ENCODE results near the gene FOXO3.
"Not testable (repeated sequence)": the region's sequence is repeated elsewhere in the genome, so short reads cannot be mapped to it uniquely, and the experiment has no call there.

FOXO3 gene

DNA sequence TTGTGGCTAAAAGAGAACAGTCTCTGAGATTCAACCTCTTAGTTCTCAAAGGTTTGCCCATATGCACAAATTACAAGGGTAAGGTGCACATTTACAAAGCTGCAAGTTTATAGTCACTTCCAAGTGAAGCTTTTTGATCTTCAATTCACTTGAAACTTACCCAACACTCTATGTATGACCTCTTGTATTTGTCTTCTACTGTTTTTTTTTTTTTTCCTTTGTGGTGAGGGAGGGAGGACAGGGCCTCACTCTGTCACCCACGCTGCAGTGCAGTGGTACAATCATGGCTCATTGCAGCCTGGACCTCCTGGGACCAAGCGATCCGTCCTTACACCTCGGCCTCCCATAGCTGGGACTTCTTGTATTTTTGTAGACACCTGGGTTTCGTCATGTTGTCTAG, 4.5 kb upstream of the FOXO3 start:
- DNase-seq, result no peak

DNA sequence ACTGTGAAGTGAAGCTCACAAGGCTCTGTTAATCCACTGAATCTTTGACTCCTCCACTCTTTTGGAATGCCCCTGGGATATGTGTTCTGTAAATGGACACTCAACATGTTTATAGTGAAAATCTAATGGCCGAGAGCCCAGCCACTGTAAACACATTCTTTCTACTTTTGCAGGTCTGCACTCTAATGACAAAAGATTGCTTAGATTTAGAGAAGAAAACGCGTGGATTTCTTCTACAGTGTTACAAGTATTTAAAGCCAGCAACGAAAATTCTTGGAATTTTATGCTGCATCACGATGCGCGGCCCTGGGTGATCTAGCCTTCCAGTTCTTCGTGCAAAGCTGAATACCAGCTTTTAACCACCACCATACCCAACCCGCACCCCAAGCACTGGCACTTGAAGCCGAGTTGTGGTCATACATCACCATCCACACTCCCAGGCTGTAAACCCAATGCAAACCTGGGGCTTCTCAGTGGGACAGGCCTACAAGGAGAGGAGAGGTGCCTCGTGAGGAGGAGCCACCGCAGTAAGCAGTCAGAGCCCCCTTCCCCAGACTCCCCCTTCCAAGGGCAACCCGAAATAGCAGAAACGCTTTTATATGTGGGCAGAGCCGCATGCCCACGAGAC, 3.7 kb upstream of the FOXO3 start:
- DNase-seq, result no peak

- peak; percentile 80 for DNase-seq
Observed at GRCh38 chr6:108557494-108558371, 3.0 kb upstream of the FOXO3 start.

- DNase-seq, result peak; percentile 95
Observed at GRCh38 chr6:108558372-108559096, 2.2 kb upstream of the FOXO3 start.

- peak; percentile 82 for DNase-seq
Observed at GRCh38 chr6:108559097-108559883, 1.4 kb upstream of the FOXO3 start.

GRCh38 chr6:108559884-108560462, 744 bp upstream of the FOXO3 start:
- no peak for DNase-seq

DNA sequence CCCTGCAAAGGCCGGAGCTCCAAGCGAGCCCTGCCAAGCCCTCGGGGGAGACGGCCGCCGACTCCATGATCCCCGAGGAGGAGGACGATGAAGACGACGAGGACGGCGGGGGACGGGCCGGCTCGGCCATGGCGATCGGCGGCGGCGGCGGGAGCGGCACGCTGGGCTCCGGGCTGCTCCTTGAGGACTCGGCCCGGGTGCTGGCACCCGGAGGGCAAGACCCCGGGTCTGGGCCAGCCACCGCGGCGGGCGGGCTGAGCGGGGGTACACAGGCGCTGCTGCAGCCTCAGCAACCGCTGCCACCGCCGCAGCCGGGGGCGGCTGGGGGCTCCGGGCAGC, 561 bp downstream of the FOXO3 start:
- not testable (repeated sequence) for DNase-seq

DNA sequence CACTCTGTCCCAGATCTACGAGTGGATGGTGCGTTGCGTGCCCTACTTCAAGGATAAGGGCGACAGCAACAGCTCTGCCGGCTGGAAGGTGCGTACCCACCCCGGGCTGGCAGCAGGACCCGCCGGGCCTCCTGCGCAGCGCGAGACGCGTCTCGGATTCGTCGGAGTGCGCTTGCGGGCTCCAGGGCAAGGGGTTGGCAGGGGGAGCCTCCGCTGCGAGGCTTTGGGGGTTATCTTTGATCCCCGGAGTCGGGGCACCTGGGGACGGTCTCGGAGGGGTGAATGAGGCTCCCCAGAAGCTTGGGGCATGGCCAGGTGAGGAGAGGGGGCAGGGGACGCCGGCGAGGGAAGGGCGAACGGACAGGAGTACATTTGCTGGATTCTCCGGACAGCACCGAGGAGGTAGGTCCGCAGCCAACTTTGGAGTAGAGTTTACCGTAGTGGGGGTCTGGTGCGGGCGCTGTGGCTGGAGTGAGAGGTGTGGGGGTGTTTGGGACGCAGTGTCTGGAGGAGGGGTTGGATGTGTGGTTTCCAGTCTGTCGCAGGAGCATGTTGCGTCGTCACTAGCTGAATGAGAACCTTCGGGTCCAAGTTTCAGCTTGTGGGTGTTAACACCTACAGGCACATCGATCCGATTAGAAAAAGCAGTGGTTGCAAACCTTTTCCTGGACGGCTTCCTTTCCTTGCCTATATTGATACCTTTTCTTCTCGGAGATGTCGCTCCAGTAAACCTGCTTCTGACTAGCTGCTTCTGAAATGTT, 1.2 kb downstream of the FOXO3 start:
- no peak for DNase-seq

DNA sequence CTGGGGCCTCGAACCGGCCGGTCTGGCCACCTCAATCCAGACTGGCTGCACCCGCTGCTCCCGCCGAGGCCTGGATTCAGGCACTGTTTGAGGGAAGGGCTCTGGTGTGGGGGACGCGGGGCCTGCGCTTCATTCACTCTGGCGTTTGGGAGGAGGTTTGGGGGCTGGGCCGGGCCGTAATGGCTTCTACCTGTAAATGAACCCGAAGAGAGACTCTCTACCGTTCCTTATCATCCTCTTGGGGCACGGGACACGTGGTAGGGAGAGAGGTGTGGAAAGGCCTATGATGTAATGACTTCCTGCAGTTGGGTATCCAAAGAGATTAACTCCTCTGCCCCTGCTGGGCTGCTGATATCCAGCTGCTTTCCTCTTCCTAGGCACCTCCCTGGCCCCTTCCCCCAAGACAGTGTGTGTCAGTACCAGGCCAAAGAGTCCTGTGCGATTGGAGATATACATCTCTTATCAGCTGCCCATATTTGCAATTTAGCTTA, 1.8 kb downstream of the FOXO3 start:
- DNase-seq, result no peak

- DNase-seq, result no peak
Observed at GRCh38 chr6:108563292-108563691, 2.6 kb downstream of the FOXO3 start.

- DNase-seq, result no peak
Observed at GRCh38 chr6:108564178-108564577, 3.5 kb downstream of the FOXO3 start.

- no peak for DNase-seq
Observed at GRCh38 chr6:108565091-108565766, 4.5 kb downstream of the FOXO3 start.

- no peak for DNase-seq
Observed at GRCh38 chr6:108565893-108566292, 5.2 kb downstream of the FOXO3 start.

GRCh38 chr6:108566406-108566805, 5.7 kb downstream of the FOXO3 start:
- DNase-seq, result no peak

DNA sequence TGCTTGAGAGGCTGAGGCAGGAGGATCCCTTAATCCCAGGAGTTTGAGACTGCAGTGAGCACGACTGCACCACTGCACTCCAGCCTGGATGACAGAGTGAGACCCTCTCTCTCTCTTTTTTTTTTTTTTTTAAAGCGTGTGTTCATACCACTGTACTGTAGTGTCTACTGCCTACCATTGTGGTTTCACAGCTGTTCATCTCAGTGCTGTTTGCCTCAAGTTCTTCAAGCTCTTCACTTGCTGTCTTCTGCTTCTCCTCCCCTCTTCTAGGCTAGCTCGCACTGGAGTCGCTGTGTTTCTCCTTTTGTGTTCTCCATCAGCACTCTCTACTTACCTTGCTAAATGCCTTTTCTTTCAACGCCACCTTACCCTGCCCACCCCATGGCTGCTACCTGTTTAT, 7.4 kb downstream of the FOXO3 start:
- no peak for DNase-seq

DNA sequence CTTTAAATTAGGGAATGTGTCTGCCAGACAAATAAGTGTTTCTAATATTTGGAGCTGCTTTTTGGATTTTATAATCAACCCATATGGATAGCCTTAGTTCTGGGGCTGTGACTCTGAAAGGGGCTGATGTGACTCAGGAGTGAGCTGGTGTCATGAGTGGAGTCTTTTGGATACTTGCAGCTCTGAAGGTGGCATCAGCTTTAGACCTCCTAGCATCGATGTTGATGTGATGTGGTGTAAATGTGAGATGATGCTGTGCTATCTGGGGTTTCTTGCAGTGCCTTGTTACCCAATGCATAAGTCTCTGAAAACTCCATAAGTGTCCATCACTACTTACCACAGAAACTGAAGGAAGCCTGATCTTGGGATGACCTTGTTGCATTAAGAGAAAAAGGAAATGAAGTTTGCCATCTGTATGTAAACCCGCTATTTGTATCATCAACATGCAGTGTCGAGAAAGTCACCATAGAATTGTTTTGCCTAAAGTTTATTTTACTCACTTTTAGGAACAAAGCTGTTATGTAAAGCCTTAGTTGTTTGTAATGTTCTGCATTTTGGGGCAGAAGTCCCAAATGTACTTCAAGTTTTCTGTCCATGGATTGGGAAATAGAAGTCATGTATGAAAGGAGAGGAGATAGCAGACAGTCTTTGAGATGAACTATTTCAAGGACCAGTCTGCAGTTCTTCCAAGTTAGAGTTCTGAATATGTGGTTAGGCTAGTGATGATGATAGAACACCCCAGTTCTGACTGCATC, 8.0 kb downstream of the FOXO3 start:
- no peak for DNase-seq

- DNase-seq, result no peak
Observed at GRCh38 chr6:108570517-108570916, 9.8 kb downstream of the FOXO3 start.

DNA sequence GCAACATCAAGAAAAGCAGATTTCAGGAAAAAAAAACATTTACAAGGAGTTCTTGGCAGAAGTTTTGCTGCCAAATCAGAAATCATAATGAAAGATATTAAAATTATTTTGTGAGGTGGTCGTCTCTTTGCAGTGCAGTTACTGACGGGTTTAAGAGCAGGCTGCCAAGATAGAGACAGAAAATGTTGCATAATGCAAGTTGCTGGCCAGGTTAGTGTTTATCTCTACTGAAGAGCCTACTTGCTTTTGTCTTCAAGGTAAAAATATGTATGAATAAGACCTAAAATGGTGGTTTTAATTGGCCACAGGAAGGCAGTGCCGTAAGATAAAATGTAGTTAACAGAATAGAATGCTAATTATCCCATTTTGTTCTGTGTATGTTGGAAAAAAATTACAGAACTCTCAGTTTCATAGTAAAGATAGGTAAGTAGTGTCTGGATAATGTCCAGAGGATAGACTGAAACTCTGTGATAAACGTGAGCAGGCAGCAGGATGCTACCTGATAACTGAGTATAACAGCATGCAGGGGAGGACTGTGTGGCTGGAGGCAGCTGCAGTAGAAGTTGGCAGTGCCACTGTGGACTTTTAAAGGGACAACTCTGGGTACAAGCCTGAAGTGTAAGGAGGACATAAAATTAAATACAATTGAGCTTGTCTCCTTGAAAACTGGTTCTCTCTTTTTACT, 13.9 kb downstream of the FOXO3 start:
- no peak for DNase-seq

DNA sequence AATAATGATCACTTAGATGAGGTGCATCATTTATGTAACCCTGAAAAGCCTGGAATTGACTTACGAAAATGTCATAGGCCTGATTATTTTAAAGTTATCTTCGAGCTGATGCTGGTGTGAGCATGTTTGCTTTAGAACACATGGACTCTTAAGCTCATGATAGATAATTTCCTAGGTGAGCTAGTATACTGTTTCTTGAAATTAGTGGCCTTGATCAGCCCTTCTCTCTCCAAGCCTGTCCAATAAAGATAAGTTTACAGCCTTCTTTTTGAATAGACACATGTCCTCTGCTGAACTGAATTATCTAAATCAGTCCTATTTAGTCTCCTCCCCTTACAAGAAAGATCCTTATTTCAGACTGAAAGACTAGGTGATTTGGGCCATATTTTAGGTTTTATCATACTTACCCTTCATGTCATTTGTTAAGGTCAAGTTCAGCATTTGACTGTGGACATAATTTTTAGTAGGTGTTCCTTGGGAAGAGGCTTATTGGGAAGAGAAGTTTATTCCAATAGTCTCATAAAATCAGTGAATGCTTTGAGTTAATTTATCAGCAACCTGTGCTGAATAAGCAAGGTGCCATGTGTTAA, 15.3 kb downstream of the FOXO3 start:
- DNase-seq, result no peak

Measured in T-helper 9 cell (primary cell).